ENCODE data around the gene TMEM54.
"Not testable (repeated sequence)": the region's sequence is repeated elsewhere in the genome, so short reads cannot be mapped to it uniquely, and the experiment has no call there.

Gene TMEM54

DNA sequence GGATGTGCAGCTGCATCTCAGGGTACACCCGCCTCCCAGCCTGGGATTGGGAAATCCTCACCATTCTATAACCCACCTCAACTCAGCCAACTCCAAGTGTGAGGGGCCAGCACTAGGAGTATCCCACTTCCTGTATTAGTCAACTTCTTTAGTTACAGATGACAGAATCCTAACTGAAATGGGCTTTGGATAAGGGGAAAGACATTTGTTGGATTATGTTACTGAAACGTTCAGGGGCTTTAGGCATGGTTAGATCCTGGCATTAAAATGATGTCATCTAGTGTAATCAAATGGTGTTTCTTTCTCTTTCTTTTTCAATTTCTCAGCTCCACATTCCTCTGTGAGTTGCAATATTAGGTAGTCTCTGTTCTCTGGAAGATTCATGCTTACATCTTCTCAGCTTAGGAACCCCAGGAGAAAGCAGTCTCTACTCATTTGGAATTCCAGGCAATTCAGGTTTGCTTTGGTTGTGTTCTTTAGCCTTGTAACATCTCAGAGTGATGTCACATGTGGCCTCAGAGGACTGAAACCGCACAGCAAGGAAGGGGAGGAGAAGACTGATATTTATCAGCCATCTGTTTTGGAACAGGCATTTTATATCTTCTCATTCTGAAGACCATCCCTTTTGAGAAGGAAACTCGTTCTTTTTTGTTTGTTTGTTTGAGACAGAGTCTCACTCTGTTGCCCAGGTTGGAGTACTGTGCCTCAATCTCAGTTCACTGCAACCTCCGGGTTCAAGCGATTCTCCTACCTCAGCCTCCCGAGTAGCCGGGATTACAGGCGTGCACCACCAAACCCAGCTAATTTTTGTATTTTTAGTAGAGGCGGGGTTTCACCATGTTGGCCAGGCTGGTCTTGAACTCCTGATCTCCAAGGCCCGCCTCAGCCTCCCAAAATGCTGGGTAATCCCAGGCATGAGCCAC, 18.9 kb upstream of the TMEM54 start:
- DNase-seq (ENCODE audit: low read depth, low spot score) = no peak

DNA sequence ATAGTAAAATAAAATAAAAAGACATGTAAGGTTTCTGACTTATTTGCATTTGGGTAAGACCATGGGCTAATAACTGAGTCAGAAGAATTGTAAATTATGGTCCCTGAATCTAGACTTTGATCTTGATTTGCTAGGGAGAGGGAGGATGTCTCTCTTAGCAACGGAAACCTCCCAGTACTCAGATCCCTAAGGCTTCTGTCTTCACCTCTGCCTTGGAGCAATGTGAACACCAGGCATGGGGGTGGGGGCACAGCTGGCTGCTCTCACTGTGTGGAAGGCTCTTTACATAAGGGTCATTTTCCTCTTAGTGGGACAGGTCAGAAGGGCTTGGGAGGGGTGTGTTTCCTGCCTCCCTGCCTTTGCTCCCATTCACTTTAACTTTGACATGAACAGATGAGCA, 17.0 kb upstream of the TMEM54 start:
- no peak for DNase-seq (ENCODE audit: low read depth, low spot score)

DNA sequence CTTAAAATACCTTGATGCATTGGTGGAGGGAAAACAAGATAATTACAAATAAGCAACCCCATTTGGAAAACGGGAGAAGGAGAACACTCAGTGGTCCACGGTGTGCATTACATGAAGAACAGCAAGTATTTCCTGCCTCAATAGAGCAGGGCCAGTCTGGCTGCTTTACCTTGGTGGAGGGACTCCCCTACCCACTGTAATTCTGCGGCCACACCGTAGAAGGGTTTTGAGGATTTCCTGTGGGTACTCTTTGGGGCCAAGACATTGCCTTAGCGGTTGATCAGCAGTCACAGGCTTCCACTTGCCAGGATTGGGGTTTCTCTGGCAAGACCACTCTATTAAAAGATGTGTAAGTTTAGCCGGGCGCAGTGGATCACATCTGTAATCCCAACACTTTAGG, 16.3 kb upstream of the TMEM54 start:
- DNase-seq (ENCODE audit: low read depth, low spot score) = no peak

- DNase-seq (ENCODE audit: low read depth, low spot score) = no peak
These were observed 14.8 kb upstream of the TMEM54 start for GRCh38 chr1:32915766-32916706.

DNA sequence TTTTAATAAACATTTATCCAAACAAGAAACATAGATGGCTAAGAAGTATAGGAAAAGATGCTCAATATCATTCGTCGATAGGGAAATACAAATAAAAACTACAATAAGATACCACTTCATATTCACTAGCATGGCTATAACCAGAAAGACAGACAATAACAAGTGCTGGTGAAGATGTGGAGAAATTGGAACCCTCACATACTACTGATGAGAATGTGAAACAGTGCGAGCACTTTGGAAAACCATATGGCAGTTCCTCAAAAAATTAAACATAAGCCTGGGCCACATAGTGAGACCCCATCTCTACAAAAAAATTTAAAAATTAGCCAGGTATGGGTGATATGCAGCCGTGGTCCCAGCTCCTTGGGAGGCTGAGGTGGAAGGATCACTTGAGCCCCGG, 9.1 kb upstream of the TMEM54 start:
- no peak for DNase-seq (ENCODE audit: low read depth, low spot score)

DNA sequence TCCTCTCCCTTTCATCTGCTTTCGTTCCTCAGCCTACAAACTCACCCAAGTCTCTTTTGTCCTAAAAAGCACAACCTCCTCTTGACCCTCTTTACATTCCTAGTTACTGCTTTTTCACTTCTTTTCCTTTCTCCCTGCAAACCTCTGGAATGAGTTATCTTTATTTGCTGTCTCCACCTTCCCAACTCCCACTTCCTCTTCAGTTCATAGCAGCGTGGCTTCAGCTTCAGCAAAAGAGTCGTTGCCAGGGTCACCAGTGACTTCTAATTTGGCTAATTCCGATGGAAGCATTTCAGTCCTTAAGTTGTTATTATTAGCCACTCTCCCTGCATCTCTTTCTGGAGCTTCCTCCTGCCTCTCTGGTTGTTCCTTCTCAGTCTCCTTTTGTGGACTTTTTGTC, 6.2 kb upstream of the TMEM54 start:
- no peak for DNase-seq (ENCODE audit: low read depth, low spot score)

DNA sequence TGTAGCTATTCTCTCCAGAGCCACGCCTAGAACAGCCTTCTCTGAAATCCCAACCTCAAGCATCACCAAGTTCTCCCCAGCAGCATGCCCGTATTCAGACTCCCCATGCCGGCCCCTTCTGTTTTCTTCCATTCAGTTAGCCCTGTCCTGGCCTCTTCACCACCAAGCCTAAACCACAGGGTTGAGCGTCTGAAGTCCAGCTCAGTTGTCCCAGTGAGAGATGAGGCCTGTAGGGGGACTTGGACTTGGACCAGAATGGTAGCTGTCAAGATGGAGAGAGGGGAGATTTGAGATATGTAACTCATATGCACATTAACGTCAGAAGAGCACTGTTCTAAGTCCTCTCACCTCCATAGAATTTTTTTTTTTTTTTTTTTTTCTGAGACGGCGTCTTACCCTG, 5.5 kb upstream of the TMEM54 start:
- no peak for DNase-seq (ENCODE audit: low read depth, low spot score)

GRCh38 chr1:32905588-32905987, 4.4 kb upstream of the TMEM54 start:
- DNase-seq (ENCODE audit: low read depth, low spot score) = not testable (repeated sequence)

GRCh38 chr1:32904797-32905196, 3.6 kb upstream of the TMEM54 start:
- DNase-seq (ENCODE audit: low read depth, low spot score) = no peak

DNA sequence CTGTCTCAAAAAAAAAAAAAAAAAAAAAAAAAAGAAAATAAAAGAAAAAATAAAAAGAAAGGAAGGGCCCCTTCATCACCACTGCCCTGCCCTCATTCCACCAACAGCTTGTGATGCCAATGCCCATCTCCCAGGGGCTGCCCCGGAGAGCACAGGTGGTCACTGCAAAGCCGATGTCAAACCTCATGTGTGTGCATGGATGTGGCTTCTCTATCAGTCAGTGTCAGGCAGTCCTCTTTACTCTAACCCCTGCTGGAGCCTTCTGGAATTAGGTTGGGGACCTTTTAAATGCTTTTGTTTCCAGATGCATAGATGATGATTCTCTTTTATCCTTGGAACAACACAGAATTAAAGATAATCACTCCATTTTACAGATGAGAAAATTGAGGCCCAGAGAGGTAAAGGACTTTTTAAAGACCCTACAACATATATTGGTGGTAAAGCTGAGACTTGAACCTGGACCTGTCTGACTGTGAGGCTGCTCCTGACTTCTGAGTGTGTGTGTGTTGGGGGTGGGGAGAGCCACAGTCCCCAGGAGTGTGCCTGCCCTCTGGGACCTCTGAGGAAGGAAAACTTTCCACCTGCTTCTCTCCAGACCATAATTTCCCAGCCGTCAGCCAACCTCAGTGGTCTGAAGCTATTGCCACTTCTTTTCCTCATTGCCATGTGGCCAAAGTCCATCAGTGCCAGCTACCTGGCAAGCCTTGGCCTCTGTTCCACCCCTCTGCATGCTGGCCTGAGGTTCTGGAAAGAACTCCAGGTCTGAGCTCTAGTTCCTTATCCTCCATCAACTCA, 3.0 kb upstream of the TMEM54 start:
- DNase-seq (ENCODE audit: low read depth, low spot score) = no peak

DNA sequence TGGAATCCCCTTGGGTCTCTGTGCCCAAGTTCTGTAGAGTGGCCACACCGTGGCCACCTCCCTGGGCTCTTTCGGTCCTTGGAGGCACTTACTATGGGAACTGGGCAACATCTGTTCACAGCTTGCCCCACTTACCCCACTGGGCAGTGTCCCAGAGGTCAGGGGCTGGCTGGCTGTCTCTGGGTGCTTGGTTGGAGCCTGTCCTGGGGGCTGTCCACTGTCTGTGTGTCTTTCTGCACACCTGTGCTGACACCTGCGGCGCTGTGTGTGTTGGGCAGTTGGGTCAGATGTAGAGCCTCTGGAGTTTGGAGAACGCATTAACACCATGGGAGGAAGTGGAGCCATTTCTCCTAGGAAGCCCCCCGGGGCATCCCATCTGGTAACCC, 1.3 kb upstream of the TMEM54 start:
- DNase-seq (ENCODE audit: low read depth, low spot score) = no peak

DNA sequence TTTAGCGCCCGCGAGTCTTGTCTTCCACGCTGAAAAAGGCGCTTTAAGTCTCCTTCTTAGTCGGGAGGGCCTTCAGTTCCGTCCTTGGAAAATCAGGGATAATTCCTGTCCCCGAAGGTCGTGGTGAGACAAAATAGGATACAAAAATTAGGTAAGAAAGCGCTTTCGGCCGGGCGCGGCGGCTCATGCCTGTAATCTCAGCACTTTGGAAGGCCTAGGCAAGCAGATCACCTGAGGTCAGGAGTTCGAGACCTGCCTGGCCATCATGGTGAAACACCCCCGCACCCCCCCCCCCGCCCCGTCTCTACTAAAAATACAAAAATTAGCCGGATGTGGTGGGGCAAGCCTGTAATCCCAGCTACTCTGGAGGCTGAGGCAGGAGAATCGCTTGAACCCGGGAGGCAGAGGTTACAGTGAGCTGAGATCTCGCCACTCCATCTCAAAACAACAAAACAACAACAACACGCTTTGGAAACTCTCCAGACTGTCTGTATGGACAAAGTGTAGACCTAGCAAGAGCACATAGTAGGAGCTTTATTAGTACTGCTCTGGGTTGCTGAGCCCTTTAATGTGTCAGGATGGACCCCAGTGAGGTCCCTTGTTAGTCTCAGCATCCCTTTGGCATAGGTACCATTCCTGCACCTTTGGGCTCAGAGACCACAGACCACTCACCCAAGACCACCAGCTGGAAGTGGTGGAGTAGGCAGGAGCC, 790 bp upstream of the TMEM54 start:
- DNase-seq (ENCODE audit: low read depth, low spot score) = no peak

DNA sequence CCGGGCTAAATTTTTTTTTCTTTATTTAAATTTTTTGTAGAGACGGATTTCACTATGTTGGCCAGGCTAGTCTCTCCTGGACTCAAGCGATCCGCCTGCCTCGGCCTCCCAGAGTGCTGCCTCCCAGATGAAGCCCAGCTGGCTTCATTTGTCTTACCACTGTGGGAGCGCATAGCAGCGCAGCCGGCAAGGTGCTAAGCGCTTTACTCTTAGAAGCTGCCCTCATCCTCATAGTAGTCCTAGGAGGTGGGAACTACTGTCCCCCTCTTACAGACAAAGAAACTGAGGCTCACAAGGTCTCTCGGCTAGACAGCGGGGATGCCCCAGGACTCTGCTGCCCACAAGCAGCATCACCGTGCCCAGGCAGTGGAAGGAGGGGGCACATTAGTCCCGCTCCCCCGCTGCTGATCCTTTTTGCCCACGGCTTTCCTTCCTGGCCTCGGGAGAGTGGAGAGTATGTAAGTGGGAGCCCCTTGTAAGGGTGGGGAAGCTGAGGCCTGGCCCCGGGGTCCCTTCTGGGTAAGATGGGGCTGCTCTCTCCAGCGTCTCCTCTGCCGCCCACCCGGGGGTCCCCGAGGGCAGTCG, 726 bp downstream of the TMEM54 start:
- DNase-seq (ENCODE audit: low read depth, low spot score) = no peak

- DNase-seq (ENCODE audit: low read depth, low spot score) = no peak
These were observed 1.4 kb downstream of the TMEM54 start for GRCh38 chr1:32899586-32900296.

- no peak for DNase-seq (ENCODE audit: low read depth, low spot score)
These were observed 2.2 kb downstream of the TMEM54 start for GRCh38 chr1:32898958-32899357.

GRCh38 chr1:32898056-32898455, 3.1 kb downstream of the TMEM54 start:
- no peak for DNase-seq (ENCODE audit: low read depth, low spot score)

GRCh38 chr1:32897082-32898049, 3.8 kb downstream of the TMEM54 start:
- no peak for DNase-seq (ENCODE audit: low read depth, low spot score)

GRCh38 chr1:32896451-32896850, 4.7 kb downstream of the TMEM54 start:
- DNase-seq (ENCODE audit: low read depth, low spot score) = no peak
